ENCODE measurements around the gene KRT80. TPM values are rescaled to one million over a fixed set of nuclear protein-coding genes. Genes with fewer than 3 reads are reported as not detected.

KRT80 gene
- polyA plus RNA-seq, 4 donors: 0.83 to 1.4 (median 1.0) TPM

DNA sequence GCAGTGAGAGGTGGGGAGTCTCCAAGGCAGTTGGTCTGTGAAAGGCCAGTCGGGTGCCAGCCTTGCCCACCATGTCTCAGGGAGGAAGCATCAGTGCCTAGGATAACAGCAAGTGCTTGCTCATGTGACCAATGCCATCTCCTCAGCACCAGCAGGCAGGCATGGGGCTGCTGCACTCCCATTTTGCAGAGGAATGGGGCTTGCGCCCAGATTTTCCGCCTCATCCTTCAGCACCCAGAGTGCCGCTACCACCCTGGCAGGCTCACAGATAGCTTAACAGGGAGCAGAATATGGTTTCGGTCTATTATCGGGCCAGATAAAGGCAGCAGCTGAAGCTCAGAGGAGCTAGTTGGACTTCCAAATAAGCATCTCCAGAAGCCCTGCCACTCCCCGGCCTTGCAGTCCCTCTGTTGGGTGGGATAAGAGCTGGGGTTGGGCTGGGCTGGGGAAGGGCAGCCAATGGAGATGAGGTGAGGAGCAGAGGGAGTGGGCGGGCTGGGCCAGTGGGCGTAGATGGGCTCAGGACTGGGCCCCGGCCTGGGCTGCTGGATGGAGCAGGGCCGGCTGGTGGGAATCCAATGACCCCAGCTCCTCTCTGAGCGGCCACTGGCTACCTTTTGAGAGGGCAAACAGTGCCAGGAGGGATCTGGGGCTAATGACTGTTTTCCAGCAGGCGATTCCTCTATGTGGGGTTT, 8.4 kb upstream of the KRT80 start:
- DNase-seq (ENCODE audit: low read depth in 4 of 4, low spot score in 3 of 4): no peak

DNA sequence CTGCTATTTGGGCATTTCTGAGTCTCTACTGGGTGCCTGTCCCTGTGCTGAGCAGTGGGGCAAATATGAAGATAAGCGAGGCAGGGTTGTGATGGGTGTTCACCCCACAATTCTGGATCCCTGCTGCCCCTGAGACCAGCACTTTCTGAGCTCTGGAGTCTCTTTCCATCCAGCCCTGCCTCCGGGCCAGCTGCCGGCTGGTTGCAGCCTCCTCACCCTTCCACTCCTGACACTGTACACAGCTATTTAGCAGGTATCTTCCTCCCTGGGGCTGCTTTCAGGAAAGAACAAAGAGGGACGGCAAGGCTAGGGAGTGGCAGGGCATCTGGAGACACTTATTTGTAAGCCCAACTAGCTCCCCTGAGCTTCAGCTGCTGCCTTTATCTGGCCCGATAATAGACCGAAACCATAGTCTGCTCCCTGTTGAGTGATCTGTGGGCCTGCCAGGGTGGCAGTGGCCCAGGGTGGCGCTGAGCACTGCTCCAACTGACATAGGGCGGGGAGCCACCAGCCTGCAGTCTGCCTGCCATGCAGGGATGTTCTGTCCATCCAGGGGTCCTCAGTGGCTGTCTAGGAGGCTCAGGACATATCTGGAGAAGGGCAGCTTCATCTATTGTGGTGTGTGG, 7.6 kb upstream of the KRT80 start:
- no peak for DNase-seq (ENCODE audit: low read depth in 4 of 4, low spot score in 3 of 4)

DNA sequence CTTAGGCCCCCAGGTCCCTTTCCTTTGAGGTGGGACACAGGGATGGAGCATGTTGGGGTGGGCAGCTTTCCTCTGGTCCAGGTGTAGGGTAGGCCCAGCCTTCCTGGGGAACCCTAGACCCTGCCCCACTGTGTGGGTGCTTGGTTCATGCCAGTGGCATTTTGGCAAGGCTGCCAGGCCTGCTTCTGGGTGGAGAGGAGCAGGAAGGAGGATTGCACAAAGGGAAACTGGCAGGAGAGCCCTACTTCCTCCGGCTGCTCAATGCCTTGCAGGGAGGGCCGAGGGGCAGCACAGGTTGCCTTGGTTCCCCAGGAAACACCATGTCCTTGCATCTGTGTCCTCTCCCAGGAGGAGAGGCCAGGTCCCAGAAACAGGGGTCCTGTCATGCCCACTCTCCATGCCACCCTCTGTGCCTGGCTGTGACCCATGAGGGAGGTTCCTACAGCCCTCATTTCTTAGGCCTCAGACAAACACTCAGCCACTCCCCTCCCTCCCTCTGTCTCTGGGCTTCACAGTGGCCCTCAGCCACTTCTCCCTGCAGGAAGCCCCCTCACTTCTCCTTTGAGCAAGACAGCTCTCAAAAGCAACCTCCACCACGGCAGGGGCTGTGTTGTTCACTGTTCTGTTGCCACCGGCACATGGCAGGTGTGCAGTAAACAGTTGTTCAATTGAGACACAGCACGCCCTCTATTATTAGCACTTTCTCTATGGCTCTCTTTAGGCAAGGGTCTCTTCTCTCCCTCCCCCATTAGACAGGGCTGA, 6.8 kb upstream of the KRT80 start:
- no peak for DNase-seq (ENCODE audit: low read depth in 4 of 4, low spot score in 3 of 4)

- DNase-seq (ENCODE audit: low read depth in 4 of 4, low spot score in 3 of 4): no peak
Observed at GRCh38 chr12:52197371-52198231, 5.8 kb upstream of the KRT80 start.

GRCh38 chr12:52195065-52195730, 3.4 kb upstream of the KRT80 start:
- DNase-seq (ENCODE audit: low read depth in 4 of 4, low spot score in 3 of 4): no peak

DNA sequence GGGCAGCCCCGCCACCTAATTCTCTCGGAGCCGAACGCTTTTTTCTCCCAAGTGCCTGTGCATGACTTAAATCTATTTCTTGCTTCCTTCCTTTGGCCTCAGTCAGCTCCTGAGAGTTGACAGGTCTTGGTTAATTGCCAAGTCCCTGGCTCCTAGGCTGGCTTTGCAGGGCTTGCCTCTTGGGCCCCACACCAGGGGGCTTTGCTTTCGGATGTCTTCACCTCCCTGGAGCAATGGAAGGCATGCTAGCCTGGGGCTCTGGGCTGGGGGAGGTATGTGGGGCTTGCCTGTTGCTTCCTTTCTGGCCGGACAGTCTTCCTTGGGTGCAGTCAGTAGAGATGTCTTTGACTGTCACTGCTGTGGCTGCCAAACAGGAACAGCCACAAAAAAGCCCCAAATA, 2.2 kb upstream of the KRT80 start:
- no peak for DNase-seq (ENCODE audit: low read depth in 4 of 4, low spot score in 3 of 4)

DNA sequence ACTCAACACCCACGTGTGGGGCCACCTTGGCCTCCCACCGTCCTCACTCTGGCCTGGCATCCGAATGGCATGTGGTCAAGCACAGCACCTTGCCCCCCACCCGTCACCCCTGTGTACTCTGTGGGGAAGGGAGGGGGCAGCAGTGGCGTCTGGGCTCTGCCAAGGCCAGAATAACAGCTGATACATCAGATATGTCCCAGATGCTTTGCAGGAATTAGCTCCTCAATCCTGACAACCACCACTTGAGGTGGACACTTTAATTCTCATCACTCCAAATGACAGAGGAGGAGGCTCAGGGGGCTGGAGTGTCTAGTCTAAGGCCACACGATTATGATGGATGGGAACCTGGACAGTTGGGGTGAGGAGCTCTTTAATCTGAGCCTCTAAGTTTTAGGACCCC, 1.7 kb upstream of the KRT80 start:
- DNase-seq (ENCODE audit: low read depth in 4 of 4, low spot score in 3 of 4): no peak

DNA sequence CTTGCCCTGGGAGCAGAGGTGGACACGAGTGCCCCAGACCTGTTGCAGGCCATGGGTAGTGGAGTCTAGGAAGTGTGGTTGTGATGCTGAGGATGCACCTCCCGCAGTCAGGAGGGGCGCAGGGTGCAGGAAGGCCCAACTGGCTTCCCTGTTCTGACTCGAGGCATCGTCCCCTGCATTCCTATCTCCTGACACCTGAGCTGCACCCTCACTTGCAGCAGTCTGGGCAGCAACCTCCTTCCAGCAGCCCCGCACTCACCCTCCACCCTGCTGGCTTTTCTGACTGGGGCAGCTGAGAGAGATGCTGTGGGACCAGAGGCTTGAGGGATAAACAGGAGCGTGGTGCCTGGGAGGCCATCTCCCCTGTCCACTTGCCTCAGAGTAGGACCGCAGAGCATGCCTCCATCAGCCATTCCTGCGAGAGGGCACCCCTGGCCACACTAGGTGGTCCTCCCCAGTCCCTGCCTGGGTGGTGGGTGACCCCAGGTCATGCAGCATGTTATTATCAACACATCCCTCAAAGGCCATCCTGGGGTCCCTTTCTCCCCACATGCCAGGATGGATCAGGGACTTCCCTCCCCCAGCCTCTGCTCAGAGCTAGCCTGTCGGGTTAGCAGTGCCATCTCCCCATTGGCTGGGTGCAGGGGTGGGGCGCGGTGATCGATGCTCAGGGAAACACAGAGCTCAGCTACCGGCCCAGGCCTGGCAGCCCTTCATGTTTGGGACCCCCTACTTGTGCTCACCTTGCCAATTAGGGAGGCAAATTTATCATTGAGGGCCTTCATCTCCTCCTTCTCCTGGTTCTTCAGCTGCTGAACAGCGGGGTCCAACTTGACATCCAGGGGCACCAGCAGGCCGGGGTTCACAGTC, 719 bp downstream of the KRT80 start:
- DNase-seq (ENCODE audit: low read depth in 4 of 4, low spot score in 3 of 4): no peak

- DNase-seq (ENCODE audit: low read depth in 4 of 4, low spot score in 3 of 4): no peak
Observed at GRCh38 chr12:52189376-52190174, 2.2 kb downstream of the KRT80 start.

DNA sequence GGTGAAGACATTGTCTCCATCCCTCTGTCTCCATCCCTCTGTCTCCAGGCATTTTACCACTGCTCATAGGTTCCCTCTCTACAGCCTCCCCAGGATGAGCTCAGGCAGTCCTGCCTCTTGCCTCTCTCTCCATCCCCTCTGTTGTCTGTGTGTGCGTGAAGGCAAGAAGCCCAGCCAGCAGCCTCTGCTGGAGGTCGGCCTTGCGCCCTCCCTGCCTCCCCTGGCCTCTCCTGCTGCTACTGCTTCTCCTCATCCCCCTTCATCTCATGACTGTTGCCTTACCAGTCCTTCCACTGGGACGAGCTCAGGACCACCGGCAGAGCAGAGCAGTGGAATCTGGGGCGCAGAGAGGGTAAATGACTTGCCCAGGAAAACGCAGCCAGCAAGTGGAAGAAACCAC, 3.2 kb downstream of the KRT80 start:
- no peak for DNase-seq (ENCODE audit: low read depth in 4 of 4, low spot score in 3 of 4)

- DNase-seq (ENCODE audit: low read depth in 4 of 4, low spot score in 3 of 4): no peak
Observed at GRCh38 chr12:52187640-52188039, 4.2 kb downstream of the KRT80 start.

- DNase-seq (ENCODE audit: low read depth in 4 of 4, low spot score in 3 of 4): no peak
Observed at GRCh38 chr12:52187206-52187605, 4.6 kb downstream of the KRT80 start.

GRCh38 chr12:52186118-52186840, 5.5 kb downstream of the KRT80 start:
- no peak for DNase-seq (ENCODE audit: low read depth in 4 of 4, low spot score in 3 of 4)

GRCh38 chr12:52185400-52185967, 6.3 kb downstream of the KRT80 start:
- no peak for DNase-seq (ENCODE audit: low read depth in 4 of 4, low spot score in 3 of 4)

- DNase-seq (ENCODE audit: low read depth in 4 of 4, low spot score in 3 of 4): no peak
Observed at GRCh38 chr12:52184813-52185212, 7.0 kb downstream of the KRT80 start.

GRCh38 chr12:52183971-52184370, 7.8 kb downstream of the KRT80 start:
- no peak for DNase-seq (ENCODE audit: low read depth in 4 of 4, low spot score in 3 of 4)

DNA sequence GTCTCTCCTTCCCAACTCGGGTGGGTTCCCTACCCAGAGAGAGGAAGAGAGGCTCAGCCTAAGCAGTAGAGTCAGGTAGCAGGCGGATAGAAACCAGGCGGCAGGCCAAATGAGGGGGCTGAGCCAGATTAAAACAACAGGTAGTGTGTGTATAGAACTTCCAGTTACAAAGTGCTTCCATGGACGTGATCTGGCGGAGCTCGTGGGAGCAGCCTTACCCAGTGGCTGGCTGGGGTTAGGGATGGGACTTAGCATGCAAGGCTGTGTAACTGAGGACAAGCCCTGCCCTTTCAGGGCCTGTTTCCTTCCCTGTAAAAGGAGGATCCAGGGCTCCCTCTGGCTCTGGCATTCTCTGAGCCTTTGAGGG, 8.3 kb downstream of the KRT80 start:
- DNase-seq (ENCODE audit: low read depth in 4 of 4, low spot score in 3 of 4): no peak

Measured in right renal pelvis (tissue), 4 donors.